MM.1S (cell line): ENCODE data around the gene RTN4R.
"Not testable (repeated sequence)": the region's sequence is repeated elsewhere in the genome, so short reads cannot be mapped to it uniquely, and the experiment has no call there.

Source experiments
- DNase-seq: peaks from one replicate; pipeline ENCODE4 v3.0.0-alpha.2; 2015
- H2AFZ ChIP-seq: fragments of 300-600 bp; sonication (generic); 2 replicates; pipeline ENCODE4 v1.6.0; 2016; ENCODE audit warnings: antibody characterized with exemption, low read length
- H3F3A ChIP-seq: fragments of 300-600 bp; sonication (generic); 2 replicates; pipeline ENCODE4 v1.6.1; 2016; ENCODE audit warnings: mild to moderate bottlenecking, antibody characterized with exemption, low read length, moderate library complexity, mixed read lengths; ENCODE audit not compliant: insufficient read depth
- H3K27ac ChIP-seq: fragments of 300-600 bp; sonication (generic); 2 replicates; pipeline ENCODE4 v1.5.1; 2016; ENCODE audit warnings: mild to moderate bottlenecking, low read length
- H3K27me3 ChIP-seq: fragments of 300-600 bp; sonication (generic); replicated peaks from 2 replicates; pipeline ENCODE4 v1.6.0; 2016; ENCODE audit warnings: low read length; ENCODE audit not compliant: insufficient read depth
- H3K36me3 ChIP-seq: fragments of 300-600 bp; sonication (generic); replicated peaks from 2 replicates; pipeline ENCODE4 v1.6.1; 2016; ENCODE audit warnings: mild to moderate bottlenecking, low read length, mixed read lengths; ENCODE audit not compliant: insufficient read depth
- H3K4me1 ChIP-seq: fragments of 300-600 bp; sonication (generic); 2 replicates; pipeline ENCODE4 v1.6.1; 2016; ENCODE audit warnings: low read length, mixed read lengths
- H3K4me2 ChIP-seq: fragments of 300-600 bp; sonication (generic); 2 replicates; pipeline ENCODE4 v1.6.0; 2016; ENCODE audit warnings: low read depth, low read length
- H3K4me3 ChIP-seq: fragments of 300-600 bp; sonication (generic); 2 replicates; pipeline ENCODE4 v1.5.1; 2016; ENCODE audit warnings: low read length, mixed read lengths
- H3K79me2 ChIP-seq: fragments of 300-600 bp; sonication (generic); 2 replicates; pipeline ENCODE4 v1.6.1; 2016; ENCODE audit warnings: mixed run types, low read length, mixed read lengths
- H3K9ac ChIP-seq: fragments of 300-600 bp; sonication (generic); 2 replicates; pipeline ENCODE4 v1.6.1; 2016; ENCODE audit warnings: low read length, mixed read lengths
- H3K9me2 ChIP-seq: fragments of 300-600 bp; sonication (generic); replicated peaks from 2 replicates; pipeline ENCODE4 v1.6.1; 2016; ENCODE audit warnings: mild to moderate bottlenecking, low read length, mixed read lengths; ENCODE audit not compliant: insufficient read depth
- H3K9me3 ChIP-seq: fragments of 300-600 bp; sonication (generic); replicated peaks from 2 replicates; pipeline ENCODE4 v1.6.1; 2016; ENCODE audit warnings: mild to moderate bottlenecking, low read length, mixed read lengths; ENCODE audit not compliant: insufficient read depth
- H4K20me1 ChIP-seq: fragments of 300-600 bp; sonication (generic); 2 replicates; pipeline ENCODE4 v1.6.1; 2016; ENCODE audit warnings: mild to moderate bottlenecking, low read length, moderate library complexity, mixed read lengths; ENCODE audit not compliant: insufficient read depth
- EZH2 ChIP-seq: fragments of 300-600 bp; sonication (generic); optimal IDR thresholded peaks from 2 replicates; pipeline ENCODE3; 2017; ENCODE audit warnings: low read depth, mild to moderate bottlenecking, antibody characterized with exemption, low read length, mixed read lengths
- EZH2phosphoT487 ChIP-seq: fragments of 300-600 bp; sonication (generic); IDR thresholded peaks from 2 replicates; pipeline ENCODE4 v1.6.1; 2018; ENCODE audit warnings: antibody characterized with exemption, low read length
- TF ChIP-seq, protein P1 (sequence below): fragments of 300-600 bp; sonication (generic); IDR thresholded peaks from 2 replicates; pipeline ENCODE4 v1.5.1; 2016; ENCODE audit warnings: antibody characterized with exemption, low read length, mixed read lengths

RTN4R gene

DNA sequence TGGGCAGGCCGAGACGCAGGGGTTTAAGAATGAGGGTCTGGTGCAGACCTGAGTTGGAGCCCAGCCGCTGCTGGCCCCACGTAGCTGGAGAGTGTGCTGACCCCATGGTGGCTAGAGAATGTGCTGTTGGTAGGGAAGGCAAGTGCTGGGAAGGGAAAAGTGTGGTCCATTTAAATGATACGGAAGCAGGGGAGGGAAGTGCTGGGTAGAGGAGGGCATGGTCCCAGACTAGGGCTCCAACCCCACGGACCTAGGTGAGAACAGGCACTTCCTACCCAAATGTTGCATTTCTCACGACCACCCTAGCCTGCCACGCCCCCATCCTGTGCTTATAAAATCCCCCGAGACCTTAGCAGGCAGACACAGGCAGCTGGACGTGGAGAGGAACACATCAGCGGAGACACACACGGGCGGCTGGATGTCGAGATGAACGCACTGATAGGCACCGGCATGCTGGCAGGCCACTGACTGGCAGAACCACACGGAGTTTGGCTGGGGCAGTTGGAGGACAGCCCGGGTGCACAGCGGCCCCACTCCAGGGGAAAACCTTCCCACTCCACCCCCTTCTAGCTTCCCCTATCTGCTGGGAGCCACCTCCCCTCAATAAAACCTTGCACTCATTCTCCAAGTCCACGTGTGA is 18.8 kb upstream of the RTN4R start:
- not testable (repeated sequence) for H3K9ac ChIP-seq, H3K27ac ChIP-seq, H2AFZ ChIP-seq, H3K4me1 ChIP-seq, H3K9me3 ChIP-seq, H3K4me2 ChIP-seq, H3K79me2 ChIP-seq, H3K36me3 ChIP-seq, H3F3A ChIP-seq, H4K20me1 ChIP-seq, H3K9me2 ChIP-seq, DNase-seq, H3K4me3 ChIP-seq
- H3K27me3 ChIP-seq: peaks cover 48% of the 10 kb centered on the region

DNA sequence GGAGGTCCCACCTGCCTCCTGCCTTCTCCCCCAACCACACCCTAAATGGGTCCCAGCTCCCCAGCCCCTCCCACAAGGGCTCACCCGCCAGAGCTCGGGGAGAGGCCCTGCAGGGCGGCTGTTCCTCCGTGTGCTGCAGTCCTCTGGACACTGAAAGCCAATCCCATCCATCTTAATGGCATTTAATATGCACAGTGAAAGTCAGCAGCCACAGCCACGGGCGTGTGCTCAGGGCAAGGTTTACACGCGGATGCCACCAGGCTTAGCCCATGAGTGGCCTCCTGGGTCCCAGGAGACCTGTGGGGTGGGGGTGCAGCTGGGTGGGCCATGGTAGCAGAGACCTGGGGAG is 18.2 kb upstream of the RTN4R start:
- H3K27ac ChIP-seq, H3K9ac ChIP-seq, H3K4me2 ChIP-seq, H3K9me3 ChIP-seq, DNase-seq, H2AFZ ChIP-seq, H4K20me1 ChIP-seq, H3K4me1 ChIP-seq, H3K79me2 ChIP-seq, H3K36me3 ChIP-seq, H3K4me3 ChIP-seq, H3K9me2 ChIP-seq, H3F3A ChIP-seq: not testable (repeated sequence)
- peaks cover 48% of the 10 kb centered on the region for H3K27me3 ChIP-seq

DNA sequence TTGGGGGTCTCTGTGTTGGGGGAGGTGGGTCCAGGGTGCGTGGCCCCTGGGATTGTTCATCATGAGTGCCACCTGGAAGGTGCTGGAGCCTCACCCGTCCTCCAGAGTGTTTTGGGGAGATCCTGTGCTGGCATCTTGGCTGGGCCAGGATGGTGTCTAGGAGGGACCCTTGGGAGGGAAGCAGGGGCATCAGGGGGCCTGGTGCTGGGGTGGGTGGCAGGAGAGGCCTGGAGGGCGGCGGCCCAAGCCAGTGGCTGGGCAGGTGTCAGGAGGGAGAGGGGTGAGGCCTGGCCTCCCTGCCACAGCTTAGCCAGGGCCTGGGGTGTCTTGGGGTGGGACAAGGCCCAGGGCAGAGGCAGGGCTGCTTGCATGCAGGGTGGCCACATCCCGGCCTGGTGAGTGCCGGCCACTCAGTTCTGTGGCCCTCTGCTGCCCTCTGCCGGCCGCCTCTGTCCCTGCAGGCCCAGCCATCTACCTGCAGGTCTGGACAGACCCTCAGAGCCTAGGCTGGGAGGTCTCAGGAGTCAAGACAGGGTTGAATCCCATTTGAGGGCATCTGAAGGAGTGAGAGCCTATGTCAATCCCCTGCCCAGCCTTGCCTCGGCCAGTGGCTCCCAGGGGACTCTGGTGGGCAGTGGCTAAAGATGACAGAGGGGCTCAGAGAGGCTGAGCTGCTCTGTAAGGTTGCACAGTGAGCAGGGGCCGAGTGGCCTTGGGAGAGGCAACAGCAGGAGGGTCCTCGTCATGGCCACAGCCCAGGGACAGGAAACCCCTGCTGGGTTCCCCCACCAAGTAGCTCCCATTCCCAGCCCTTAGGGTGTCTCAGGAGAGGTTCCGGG is 17.6 kb upstream of the RTN4R start:
- H3K27ac ChIP-seq, H4K20me1 ChIP-seq, H2AFZ ChIP-seq, H3K9ac ChIP-seq, H3F3A ChIP-seq, H3K4me2 ChIP-seq, H3K9me2 ChIP-seq, H3K4me1 ChIP-seq, H3K79me2 ChIP-seq, H3K36me3 ChIP-seq, H3K4me3 ChIP-seq, H3K9me3 ChIP-seq: not testable (repeated sequence)
- peak; percentile 46 for DNase-seq
- TF ChIP-seq, protein P1, sequence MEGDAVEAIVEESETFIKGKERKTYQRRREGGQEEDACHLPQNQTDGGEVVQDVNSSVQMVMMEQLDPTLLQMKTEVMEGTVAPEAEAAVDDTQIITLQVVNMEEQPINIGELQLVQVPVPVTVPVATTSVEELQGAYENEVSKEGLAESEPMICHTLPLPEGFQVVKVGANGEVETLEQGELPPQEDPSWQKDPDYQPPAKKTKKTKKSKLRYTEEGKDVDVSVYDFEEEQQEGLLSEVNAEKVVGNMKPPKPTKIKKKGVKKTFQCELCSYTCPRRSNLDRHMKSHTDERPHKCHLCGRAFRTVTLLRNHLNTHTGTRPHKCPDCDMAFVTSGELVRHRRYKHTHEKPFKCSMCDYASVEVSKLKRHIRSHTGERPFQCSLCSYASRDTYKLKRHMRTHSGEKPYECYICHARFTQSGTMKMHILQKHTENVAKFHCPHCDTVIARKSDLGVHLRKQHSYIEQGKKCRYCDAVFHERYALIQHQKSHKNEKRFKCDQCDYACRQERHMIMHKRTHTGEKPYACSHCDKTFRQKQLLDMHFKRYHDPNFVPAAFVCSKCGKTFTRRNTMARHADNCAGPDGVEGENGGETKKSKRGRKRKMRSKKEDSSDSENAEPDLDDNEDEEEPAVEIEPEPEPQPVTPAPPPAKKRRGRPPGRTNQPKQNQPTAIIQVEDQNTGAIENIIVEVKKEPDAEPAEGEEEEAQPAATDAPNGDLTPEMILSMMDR: peak; percentile 66
- peaks cover 48% of the 10 kb centered on the region for H3K27me3 ChIP-seq

DNA sequence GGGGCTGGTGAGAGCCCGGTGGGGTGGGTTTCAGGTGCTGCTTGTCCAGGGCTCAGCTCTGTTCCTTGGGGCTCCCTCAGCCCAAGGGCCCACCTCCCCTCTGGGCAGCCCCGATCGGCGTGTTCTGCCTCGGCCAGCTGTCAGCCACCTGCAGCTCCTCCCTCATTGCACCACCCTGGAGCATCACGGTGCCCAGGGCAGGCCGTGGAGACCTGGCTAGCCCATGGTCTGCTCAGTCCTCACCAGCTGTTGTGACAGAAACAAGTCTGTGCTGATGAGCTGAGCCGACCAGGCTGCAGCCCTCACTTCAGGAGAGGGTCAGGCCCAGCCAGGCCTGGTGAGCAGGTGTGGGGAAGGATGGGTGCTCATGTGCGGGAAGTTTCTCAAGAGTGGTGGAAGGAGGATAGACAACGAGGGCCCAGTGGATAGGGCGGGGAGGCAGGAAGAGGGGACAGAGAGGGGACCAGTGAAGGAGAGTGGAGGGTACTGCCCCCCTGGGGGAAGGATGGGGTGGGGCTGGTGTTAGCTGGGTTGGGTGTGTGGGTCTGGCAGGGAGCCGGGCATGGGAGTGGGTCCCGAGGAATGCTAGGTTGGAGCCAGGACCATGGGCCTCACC is 16.5 kb upstream of the RTN4R start:
- Histone ChIP-seq H3K4me1 (no peaks in the 10 kb centered on the region), H4K20me1 (no peaks in the 10 kb centered on the region), H3F3A (no peaks in the 10 kb centered on the region), H3K27ac (no peak overlapping the region), H3K79me2 (no peaks in the 10 kb centered on the region), H2AFZ (no peak overlapping the region), H3K4me3 (no peak overlapping the region), H3K9me3 (no peaks in the 10 kb centered on the region), H3K36me3 (no peaks in the 10 kb centered on the region), H3K9me2 (no peaks in the 10 kb centered on the region), H3K4me2 (no peak overlapping the region), H3K9ac (no peak overlapping the region), H3K27me3 (peaks cover 44% of the 10 kb centered on the region)
- DNase-seq: no peak
- TF ChIP-seq, protein P1: no peak
- TF ChIP-seq EZH2phosphoT487 (no peak), EZH2 (no peak)
